HG02943 (cell line): ENCODE results near the gene AGPAT2.
A peak's percentile ranks its signal among the peaks of the same experiment; 100 is the strongest.

Experiments
- ATAC-seq: cut with Tn5 transposase; IDR thresholded peaks from one replicate; pipeline ENCODE4 v1.9.1; 2021; ENCODE audit warnings: mild to moderate bottlenecking, low read depth, moderate library complexity; ENCODE audit not compliant: unreplicated experiment

AGPAT2 gene

DNA sequence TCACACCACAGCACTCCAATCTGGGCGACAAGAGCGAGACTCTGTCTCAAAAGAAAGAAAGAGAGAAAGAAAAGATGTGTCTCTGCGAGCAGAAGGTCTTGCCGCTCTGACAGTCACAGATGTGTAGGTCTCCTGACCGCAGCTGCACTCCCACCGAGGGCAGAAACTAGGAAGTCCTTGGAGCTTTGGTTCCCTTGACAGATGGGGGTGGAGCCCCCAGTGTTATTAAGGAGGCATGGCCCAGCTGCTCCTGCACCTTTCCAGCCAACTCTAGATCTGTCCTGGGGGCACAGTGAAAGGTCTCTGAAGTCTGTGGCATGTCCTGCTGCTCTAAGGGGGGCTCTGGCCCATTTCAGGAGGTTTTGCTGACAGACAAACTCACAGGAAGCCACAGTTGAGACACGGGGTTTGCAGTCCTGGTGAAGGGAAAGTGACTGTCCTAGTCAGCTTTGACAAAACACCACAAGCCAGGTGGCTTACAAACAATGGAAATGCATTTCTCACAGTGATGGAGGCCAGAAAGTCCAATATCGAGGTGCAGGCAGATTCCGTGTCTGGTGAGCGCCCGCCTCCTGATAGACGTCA lies 16.1 kb upstream of the AGPAT2 start:
- ATAC-seq, result no peak

DNA sequence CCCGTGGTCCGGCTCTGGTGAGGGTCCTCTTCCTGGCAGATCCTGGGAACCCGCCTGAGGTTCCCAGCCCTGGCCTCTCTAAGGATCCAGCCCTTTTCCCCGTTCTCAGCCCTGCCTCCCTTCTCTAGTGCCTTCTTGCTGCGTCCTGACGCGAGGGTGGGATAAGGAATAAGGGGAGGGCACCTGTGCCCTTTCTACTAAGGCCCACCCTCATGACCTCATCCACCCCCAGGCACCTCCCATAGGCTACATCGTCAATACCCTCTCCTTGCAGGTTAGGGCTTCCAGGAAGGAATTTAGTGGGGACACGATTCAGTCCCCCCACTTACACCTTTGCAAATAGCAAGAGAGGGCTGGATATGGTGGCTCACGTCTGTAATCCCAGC lies 14.4 kb upstream of the AGPAT2 start:
- no peak for ATAC-seq

DNA sequence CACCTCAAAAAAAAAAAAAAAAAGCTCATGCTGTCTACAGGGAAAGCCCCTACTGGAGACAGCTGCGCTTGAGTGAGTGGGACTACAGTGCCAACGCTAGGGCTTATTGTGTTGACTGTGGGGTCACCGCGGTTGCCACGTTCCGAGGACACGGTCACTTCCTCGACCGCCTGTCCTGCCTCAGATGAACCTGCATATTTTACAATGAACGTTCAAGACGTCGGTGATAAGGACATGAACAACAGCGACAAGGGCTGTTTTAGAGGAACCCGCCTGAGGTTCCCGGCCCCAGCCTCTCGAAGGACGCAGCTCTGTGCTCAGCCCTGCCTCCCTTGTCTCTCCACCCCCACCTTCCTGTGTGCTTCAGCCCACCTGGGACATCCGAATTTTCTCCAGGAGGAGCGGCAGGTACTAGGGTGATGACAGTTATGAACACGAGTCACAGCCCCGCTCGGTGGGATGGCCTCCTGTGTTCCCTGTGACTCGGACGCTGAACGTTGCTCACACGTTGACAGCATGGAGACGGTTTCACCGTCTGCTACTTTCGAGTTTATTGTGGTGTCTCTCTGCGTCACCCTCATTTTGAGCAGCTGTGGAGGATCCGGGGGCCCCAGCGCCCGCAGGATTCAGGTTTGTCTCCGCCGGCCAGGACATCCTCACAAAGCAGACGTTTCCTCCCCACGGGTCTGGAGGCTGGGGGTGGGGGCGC lies 13.9 kb upstream of the AGPAT2 start:
- ATAC-seq, result peak; percentile 52

GRCh38 chr9:136700304-136700703 lies 13.0 kb upstream of the AGPAT2 start:
- no peak for ATAC-seq

DNA sequence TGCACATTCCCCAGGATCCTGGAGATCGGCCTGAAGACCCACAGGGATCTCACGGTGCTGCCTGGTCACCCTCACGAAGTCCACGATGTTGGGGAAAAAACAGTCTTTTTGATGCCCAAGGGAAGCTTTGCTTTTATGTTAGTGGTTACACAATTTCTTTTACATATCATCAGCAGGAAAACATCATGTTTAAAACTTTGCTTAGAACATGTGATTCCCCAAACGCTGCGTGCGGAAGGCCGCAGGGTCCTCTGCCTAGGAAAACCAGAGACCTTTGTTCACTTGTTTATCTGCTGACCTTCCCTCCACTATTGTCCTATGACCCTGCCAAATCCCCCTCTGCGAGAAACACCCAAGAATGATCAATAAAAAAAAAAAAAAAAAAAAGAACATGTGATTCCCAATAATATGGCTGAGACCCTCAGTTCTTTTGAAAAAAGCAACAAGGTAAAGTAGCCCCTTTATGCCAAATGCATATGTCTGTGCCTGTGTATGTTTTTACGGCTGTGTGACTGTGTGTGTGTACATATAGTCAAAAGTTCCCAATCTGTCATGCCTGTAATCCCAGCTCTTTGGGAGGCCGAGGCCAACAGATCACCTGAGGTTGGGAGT lies 11.5 kb upstream of the AGPAT2 start:
- ATAC-seq, result no peak

DNA sequence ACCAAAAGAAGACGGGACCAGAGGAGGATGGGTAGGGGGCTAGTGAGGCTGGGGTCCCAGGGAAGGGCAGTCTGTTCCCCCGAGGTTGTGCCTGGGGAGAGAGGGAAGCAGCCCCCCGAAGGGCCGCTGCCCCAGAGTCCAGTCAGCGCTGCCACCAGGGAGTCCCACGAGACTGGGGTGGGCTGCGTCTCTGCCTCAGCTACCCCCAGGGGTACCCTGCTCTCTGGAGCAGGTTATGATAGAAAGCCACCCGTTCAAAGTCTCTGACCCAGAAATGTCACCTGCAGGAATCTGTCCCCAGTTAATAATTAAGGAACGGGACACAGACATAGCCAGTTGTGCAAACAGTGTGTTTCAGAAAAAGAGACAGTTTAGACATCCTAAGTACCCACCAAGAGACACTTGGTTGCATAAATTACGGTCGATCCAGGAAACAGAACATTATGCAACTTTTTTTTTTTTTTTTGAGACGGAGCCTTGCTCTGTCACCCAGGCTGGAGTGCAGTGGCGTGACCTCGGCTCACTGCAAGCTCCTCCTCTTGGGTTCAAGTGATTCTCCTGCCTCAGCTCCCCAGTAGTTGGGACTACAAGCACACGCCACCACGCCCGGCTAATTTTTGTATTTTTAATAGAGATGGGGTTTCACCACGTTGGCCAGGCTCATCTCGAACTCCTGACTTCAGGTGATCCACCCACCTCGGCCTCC lies 10.7 kb upstream of the AGPAT2 start:
- no peak for ATAC-seq

DNA sequence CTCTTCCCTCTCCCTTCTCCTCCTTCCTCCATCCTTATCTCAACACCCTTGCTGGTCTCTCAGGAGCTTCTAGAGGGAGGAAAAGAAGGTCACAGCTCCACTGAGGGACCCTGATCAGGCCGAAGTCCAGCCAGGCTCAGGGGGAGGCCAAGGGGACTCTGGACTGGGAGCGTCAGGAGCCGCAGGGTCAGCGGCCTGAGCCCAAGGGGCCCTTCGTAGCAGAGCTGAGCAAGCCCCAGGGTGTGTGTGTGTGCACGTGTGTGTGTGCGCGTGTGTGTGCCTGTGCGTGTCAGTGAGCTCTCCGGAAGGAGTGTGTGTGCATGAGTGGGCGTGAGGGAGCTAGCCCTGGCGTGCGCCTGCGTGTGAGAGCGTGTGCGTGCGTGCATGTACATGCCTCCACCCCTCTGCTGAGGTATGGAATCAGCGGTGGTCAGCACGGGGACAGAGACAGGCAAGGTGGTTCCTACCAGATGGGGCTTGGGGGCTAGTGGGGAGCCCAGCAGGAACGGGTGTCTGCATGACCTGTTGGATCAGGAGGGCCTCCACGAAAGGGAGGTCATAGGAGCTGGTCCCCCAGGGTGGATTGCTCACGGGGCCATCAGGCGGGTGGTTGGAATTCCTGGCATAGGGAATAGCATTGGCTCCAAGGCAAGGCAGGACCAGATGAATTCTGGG lies 10.0 kb upstream of the AGPAT2 start:
- ATAC-seq, result no peak

DNA sequence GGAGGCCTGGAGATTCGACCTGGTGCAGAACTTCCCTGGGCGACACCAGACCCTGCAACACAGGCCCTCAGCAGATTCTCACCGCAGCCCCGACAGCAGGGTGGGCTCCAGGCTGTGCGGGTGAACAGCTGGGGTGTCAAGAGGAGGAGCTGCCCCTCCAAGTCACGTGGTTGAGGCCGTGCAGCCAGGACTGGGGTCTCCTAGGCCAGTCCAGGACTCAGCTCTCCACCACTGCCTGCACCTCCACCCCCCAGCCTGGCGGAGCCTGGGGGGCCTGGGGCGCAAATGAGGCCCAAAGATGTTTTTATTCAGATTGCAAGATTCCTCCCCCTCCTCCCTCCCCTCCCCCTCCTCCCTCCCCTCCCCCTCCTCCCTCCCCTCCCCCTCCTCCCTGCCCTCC lies 9.2 kb upstream of the AGPAT2 start:
- ATAC-seq, result no peak

DNA sequence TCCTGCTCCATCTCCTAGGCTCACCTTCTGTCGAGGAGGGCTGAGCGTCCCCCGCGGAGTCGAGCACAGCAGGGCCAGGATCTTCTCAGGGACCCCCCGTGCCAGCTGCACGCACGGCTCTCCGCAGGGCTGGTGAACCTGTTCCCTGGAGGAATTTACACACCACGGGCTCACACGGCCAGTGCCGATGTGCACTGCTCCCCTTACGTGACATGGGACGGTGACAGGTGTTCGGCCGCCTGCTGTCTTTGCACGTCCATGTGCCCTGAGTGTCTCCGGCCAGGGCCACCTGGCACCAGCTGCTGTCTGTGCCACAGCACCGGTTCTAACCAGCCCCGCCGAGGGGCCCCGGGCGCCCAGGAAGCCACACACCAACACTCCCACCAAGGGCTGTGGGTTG lies 8.7 kb upstream of the AGPAT2 start:
- ATAC-seq, result no peak

GRCh38 chr9:136695435-136695895 lies 8.2 kb upstream of the AGPAT2 start:
- no peak for ATAC-seq

- ATAC-seq, result no peak
Measured at GRCh38 chr9:136694872-136695247, 7.6 kb upstream of the AGPAT2 start.

DNA sequence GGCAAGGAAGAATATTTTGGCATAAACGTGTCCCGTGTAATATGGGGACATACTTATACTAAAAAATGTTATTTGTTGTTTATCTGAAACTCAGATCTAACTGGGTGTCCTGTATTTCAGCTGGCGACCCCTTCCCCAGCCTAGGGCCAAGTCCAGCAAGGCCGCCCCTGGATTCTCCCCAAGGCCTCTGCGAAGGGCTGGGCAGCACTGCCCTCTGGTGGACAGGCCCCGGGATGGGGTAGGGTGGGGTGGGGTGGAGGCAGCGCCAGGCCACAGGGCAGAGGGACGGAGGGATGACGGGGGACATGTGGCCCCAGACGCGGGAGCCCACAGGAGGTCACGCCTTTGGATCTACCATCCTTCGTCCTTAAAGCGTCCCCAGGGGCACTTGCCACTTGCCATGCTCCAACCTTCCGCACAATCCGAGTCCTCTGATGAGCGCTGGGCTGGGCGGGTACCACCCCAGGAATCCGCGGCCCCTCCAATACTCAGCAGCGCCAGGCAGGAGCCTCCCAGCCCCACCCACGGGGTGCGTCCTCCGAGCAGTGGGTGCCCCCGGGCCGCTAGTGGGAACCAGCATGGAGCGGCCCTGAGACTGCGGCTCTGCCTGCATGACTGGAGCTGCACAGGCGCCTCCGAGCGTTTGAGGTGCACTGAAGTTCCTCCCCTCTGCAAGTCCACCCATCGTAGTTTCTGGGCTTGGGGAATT lies 7.1 kb upstream of the AGPAT2 start:
- ATAC-seq, result no peak

GRCh38 chr9:136693490-136694162 lies 6.4 kb upstream of the AGPAT2 start:
- no peak for ATAC-seq

DNA sequence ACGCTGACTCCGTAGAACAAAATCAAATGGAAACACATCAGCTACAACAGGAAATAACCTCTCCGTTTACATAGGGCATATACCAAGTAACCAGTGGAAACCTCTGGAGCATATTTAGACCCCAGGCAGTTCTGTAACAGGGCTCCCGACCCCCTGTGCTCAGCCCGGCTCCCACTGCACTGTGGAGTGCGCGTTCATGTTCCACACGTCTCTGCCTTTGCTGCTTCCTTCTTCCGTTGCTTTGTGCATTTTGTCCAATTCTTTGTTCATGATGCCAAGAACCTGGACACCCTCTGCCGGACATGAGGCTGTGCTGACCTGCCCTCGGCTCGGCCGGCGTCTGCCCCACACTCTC lies 5.9 kb upstream of the AGPAT2 start:
- ATAC-seq, result no peak

GRCh38 chr9:136692185-136693134 lies 5.2 kb upstream of the AGPAT2 start:
- ATAC-seq, result no peak

GRCh38 chr9:136691316-136692184 lies 4.3 kb upstream of the AGPAT2 start:
- ATAC-seq, result no peak

- ATAC-seq, result no peak
Measured at GRCh38 chr9:136690806-136691261, 3.6 kb upstream of the AGPAT2 start.
